Endometrium (tissue), 2 donors: ENCODE measurements around the gene KDM7A.
"Not testable (repeated sequence)": the region's sequence is repeated elsewhere in the genome, so short reads cannot be mapped to it uniquely, and the experiment has no call there.

ENCODE experiments used
- FAIRE-seq: peaks from 2 replicates; lab custom pipeline; 2012; peaks lifted over from hg19 to GRCh38; lab: Jason Lieb, UNC
- donor health status: control.
- donor health status: control.

Gene KDM7A

GRCh38 chr7:140176811-140177702 is at the start of gene KDM7A:
Gene KDM7A, minus strand, starts transcription at chr7:140176983. Its CDS starts 46 bp downstream, at chr7:140176937.
- FAIRE-seq: no peak

- no peak for FAIRE-seq
These were observed 48.9 kb upstream of the KDM7A start for GRCh38 chr7:140225562-140226249.

- no peak for FAIRE-seq
These were observed 46.9 kb upstream of the KDM7A start for GRCh38 chr7:140223515-140224221.

GRCh38 chr7:140222814-140223213 is 46.0 kb upstream of the KDM7A start:
- FAIRE-seq: no peak

- FAIRE-seq: no peak
These were observed 43.1 kb upstream of the KDM7A start for GRCh38 chr7:140219672-140220524.

- no peak for FAIRE-seq
These were observed 41.9 kb upstream of the KDM7A start for GRCh38 chr7:140218656-140219055.

- FAIRE-seq: no peak
These were observed 41.1 kb upstream of the KDM7A start for GRCh38 chr7:140217750-140218501.

GRCh38 chr7:140215281-140215680 is 38.5 kb upstream of the KDM7A start:
- no peak for FAIRE-seq

GRCh38 chr7:140214075-140214684 is 37.4 kb upstream of the KDM7A start:
- no peak for FAIRE-seq

- no peak for FAIRE-seq
These were observed 36.9 kb upstream of the KDM7A start for GRCh38 chr7:140213684-140214074.

- no peak for FAIRE-seq
These were observed 35.5 kb upstream of the KDM7A start for GRCh38 chr7:140212100-140212881.

GRCh38 chr7:140211698-140212097 is 34.9 kb upstream of the KDM7A start:
- no peak for FAIRE-seq

- FAIRE-seq: no peak
These were observed 33.3 kb upstream of the KDM7A start for GRCh38 chr7:140209866-140210609.

- no peak for FAIRE-seq
These were observed 30.0 kb upstream of the KDM7A start for GRCh38 chr7:140206616-140207389.

GRCh38 chr7:140205600-140205999 is 28.8 kb upstream of the KDM7A start:
- no peak for FAIRE-seq

- no peak for FAIRE-seq
These were observed 26.8 kb upstream of the KDM7A start for GRCh38 chr7:140203556-140203955.

GRCh38 chr7:140202942-140203341 is 26.2 kb upstream of the KDM7A start:
- FAIRE-seq: not testable (repeated sequence)

- FAIRE-seq: no peak
These were observed 24.6 kb upstream of the KDM7A start for GRCh38 chr7:140201393-140201792.
